GM18867 (cell line): ENCODE data around the gene CADM1.

Experiments
- ATAC-seq: cut with Tn5 transposase; IDR thresholded peaks from one replicate; pipeline ENCODE4 v1.9.1; 2021; ENCODE audit warnings: mild to moderate bottlenecking, moderate library complexity; ENCODE audit not compliant: unreplicated experiment

The CADM1 gene

DNA sequence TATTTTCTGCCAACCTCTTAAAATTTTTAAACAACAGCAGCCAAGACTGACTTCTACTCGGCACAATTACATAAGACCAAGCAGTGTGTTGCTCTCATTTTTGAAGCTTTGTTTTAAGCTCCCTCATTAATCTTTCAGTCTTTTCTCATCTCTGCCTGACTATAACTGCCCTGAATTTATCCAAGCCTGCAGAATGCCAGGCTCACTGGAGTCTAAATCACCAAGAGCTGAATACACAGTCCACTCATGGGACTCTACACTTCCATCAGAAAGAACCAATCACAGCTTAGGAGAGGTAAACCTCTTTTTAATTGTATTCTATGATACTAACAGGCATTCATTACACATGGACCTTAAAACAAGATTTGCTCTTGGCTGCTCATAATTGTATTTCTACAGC lies 178.7 kb downstream of the CADM1 start:
- ATAC-seq = no peak

DNA sequence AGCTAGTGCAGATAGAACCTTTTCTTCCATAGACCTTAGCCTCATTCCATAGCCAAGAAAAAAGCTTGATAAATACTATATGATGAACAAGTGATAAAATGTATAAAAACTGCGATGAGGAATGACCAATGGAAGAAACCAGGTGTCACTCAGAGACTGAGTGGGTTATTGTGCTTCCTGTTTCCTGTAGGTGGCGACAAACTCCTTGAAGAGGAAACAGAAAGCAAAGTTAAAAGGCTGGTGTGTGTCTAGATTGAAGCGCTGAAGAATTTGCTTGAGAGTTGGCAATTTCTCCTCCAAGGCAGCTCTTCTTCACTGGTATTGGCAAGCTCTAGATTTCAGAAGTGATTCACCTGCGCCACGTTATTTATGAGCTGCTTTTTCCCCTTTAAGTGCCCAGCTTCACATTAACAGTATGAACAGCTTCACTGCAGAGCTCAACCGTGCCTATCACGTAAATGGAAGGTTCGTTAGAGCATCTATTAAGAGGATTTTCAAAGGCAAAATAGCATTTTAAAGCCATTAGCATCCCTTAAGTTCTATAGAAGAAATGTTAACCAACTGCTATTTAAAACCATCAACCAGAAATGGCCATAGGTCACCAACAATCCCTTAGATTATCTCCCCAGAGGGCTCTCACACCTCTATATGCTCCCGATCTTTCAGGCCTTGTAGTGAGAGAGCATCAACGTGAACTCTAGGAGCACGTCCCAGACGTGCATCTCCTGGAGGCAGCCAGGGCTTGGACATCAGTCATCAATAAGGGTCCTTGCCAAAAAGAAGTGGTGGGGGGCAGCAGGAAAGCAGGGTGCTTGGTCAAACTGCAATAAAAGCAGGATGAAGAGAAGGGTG lies 179.4 kb downstream of the CADM1 start:
- ATAC-seq = peak; percentile 89

DNA sequence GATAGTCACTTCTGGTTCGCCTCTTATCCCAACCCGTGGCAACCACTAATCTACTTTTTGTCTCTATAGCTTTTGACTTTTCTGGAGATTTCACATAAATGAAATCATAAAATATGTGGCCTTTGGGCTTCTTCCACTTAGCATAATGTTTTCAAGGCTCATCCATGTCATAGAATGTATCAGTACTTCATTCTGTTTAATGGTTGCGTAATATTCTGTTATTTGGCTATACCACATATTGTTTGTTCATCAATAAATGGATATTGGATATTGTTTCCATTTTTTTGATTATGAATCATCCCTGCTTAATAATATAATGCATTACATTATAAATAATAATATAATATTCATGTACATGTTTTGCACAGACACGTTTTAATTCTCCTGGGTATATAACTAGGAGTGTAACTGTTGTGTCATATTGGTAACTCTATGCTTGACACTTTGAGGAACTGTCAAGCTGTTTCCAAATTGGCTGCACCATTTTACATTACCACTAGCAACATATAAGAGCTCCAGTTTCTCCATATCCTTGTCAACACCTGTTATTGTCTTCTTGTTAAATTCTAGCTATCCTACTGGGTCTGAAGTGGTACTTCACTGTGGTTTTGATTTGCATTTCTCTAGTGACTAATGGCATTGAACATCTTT lies 181.5 kb downstream of the CADM1 start:
- ATAC-seq = no peak

DNA sequence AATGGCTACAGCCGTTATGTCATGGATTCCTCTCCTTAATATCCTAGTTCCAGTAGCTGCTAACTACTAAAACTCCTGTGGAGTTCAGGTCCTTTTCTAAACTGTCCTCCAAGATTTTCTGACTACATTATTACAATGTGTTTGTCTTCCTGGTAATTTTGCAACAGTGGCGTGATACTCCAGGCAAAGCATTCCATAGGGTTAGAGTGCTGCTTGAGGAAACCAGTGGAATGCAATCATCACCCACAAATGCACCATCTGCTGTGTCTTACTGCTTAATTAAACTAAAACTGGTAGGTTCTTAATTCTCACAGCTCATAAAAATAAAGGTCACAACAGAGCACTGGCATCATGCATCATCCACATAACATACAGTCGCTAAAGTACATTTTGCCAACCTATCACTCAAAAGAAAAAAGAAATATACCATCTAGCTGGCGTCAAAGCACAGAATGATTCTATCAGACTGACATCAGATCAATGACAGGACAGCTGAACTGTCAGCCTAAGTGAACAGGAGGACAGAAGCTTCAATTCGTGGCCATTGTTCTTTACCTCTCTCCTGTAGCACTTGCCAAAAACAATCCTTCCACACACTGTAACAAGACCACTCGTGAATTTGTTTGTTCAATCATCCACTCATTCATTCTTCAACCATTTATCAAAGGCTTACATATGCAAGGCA lies 182.5 kb downstream of the CADM1 start:
- no peak for ATAC-seq

DNA sequence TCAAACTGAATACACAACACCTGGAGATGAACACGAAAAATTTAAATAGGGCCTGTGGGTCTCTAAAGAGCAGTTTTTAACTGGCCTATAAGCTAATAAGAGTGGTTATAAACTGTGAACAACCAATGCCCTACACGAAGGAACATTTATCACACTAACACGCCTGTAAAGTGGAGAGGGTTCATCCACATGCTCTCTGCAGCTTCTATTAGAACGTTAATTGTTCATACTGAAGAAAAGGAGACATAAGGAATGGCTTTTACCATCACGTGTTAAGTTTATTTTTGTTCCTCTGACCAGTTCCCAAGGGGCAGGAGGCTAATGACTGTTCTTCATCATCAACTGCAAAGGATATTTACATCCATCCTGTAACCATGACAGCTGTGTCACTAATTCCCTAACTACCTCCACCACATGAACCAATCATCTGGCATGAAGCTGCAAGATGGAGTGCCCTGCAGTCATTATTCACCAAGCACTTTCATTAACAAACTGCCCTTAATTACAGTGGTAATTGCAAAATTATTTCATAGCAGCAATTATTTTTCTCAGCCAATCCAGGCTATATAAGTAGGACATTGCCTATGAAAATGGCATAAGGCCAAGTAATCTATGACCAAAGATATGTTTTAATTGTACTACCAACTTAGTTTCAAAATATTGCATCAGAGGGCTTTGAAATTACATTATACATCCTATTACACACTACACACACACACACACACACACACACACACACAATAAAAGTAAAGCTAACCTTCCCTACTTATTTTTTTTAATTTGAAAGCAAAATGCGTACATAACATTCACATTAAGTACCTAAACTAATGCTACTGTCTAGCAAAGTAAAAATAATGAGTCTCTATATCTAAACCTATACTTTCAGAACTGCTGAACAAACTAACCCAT lies 186.7 kb downstream of the CADM1 start:
- ATAC-seq = no peak

DNA sequence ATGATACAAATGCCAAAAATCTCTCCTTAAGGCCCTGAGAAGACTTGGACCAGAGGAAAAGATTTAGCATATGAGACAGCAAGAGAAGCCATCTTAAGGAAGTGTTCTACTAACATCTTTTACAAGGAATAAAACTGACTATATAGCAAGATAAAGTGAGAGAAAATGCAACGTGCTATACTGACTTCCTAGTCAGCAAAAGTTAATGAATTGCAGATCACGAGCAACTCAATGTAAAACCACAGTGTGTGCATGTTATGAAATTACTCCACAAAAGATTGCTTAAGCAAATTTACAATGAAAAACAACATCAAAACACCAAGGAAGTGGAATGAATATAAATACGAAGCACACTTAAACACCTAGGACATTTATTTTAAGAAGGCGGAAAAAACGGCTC lies 187.5 kb downstream of the CADM1 start:
- no peak for ATAC-seq

DNA sequence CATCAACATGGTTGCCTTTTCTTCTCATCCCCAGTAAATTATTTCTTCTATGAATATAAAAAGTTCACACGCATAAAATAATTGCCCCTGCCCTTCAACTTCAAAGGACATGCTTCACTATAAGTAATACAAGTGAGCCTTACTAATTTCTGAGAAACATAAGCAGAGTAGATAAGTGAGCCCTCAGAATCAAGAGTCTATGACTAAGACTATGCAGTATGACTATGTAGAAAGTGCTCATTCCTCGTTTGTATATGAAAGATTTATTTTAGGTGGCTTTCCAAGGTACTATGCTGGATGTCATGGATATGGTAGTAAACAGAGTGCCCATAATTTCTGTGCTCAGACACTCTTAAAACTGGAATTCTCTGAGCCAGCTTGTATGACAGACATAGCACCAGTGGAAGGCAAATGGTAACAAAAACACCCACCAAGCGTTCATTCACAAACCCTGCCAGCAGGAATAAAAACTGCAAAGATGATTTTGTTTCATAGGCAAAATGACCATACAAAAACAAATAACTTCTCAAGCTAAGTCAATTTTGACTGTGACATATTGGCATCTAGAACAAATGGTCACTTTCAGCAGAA lies 189.8 kb downstream of the CADM1 start:
- no peak for ATAC-seq

DNA sequence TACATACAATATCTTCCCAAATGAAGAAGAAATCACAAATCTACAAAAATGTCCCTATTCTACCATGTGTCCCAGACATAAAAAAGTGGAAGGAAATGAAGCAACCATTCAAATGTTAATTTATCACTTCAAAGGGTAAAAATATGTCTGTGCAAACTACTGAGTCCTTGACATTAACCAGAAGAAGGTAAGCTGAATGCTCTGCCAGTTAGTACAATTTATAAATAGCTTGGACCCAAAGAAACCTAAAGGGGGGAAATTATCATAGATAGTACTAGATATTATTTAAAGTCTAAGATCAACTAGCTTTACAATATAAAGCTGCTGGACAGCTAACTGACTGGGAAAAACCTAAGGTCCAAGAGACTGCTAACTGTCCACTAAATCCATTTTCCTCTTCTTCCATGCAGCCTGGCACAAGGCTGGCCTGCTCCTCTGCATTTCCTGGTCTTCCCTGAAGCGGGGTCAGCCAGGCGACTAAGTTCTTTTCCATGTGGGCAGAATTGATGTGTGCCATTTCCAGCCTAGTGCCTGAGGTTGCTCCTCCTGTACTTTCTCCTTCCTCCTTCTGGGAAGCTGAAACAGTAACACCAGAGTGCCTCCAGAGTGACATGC lies 190.9 kb downstream of the CADM1 start:
- no peak for ATAC-seq

DNA sequence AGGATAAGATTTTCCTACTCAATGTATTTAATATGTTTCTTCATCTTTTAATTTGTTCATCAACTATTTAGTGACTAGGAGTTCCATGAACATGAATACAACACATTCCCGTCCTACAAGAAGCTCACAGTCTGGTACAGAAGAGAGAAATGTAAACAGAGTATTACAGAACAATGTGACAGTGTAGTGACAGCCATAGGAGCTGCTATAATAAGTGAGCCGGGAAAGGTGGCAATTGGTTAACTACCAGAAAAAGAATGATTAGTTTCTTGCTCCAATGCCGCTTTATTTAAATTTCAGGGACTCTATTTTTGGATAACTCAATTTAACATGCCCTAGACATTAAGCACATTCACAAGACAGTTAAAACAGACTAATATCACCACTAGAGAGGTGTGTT lies 192.3 kb downstream of the CADM1 start:
- no peak for ATAC-seq

DNA sequence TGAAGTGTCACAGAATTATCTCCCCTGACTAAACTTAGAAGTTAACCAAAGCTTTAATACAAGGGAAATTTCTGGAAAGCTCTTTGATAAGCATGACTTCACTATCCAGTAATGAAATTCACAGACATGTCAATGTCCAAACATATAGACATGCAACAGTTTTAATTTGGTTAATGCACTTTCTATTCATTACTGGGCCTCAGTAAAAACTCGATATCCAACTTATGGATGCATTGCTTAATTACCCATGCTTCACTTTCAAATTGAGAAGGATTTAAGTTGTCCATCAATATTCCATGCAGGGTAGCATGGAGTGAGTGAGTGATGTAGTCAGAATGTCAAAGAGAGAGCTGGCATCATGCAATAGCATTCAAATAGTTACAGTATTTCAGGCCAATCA lies 197.5 kb downstream of the CADM1 start:
- no peak for ATAC-seq

DNA sequence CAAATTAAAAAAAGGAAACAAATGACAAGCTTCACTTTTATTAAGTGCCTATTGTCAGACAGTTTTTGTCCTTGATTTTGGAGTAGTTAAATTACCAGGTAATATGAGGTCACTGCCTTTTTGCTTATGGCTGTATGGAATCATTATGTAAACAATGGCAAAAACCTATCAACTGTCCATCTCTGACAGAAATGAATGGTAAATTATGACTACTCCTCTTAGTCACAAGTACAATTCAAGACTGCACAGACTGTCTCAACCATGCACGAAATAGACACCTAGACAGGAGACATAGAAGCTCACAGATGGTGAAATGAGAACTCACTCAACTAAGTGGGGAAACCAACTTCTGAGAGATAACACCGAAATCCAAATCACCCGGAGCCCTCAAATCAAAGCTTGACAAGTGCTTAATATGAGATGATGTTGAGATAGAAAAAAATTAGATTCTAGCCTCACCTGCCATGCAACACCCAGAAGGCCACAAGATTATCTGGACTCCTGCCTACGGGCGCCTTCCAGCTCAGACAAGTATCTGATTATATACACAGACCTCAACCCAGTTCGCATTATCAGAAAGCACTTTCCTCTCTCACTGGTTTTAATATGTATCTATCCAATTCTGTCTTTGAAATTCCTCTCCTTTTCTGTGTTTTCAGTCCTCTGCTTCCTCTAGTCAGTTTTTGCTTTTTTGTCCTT lies 199.3 kb downstream of the CADM1 start:
- ATAC-seq = no peak

DNA sequence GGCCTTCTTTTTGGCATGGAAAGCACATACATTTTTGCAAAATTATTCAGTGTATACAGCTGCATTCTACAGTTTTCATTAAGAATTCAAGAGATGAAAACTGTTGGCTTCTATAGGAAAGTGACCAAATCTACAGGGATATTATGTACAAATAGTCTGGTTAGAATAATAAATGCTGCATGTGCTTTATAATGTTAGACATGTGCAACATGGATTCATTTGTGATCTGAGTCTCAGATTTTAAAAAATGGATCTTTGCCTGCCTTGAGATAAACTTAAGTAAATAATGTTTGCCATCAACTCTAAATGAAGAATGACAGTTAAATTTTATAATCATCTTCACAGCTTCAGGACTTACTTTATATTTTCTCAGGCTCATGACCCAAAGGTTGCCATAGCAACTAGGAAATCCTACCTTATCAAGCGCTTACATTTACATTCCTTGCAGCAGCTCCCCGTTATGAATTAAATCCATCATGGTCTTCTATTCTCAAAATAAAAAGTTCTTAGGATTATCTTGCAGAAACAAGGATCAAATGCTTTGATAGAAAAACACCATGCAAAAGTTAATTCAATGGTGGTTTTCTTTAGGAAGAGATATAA lies 200.2 kb downstream of the CADM1 start:
- ATAC-seq = no peak

DNA sequence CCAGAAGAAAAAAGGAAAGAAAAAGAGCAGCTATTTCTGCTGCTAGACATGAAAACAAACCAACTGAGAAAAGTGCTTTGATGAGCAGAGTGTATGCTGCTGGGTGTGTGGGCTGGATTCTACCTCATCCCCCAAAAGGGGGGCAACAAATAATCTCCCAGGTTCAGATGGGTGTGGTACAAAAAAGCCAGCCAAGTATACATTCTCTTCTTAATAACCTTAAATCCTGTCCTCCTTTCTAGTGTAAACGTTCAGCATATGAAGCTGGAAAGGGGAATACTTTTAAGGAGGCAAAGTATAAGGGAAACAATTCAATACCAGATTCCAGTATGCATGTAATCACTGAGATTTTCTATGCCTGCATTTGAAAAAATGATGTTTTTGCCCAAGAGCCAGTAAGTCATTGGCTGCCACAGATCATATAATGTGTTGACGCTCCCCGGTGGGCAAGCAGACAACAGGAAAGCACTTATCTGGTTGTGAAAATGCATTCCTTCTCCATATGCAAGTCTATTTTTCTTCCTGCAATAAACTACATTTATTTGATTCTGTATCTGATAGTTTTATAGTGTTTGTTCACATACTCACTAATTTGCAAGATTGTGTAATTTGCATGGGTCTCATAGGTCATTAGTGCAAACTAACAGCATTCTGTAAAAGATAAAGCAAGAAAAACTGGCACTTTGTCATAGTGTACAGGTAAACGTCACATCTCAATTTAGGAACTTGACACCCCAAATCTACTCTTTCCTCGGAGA lies 201.1 kb downstream of the CADM1 start:
- ATAC-seq = no peak

DNA sequence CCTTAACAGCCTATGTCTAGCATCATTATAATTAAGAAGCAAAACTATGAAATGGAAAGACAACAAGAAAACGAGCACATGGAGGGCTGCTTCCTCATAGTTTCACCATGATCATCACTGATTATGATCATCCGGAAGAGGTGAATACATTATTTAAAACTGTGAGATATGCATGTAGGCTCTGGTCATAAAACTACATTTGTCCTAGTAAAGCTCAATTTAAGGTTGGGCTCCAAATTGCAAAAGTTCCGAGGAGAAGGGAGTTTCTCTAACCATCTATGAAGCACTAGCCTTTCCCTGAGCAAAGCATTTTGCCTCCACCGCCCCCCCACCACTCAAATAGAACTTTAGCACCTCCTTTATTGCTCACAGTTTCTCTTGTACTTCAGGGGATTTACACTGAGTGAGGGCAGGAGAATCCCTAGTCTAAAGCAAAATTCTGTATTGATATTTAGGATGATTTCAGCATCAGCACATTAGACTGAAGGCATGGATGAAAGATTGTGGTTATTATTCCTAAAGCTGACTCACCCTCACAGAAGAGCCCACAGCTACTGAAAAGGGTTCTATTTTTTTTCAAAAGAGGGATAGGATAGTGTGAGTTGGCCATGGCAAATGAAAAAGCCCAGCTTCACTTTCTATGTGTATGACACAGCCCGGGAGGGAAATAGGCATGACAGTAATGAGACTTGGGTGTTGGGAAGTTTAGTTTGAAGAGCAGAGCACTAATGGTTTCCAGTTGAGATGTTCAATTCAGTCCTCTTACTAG lies 203.4 kb downstream of the CADM1 start:
- no peak for ATAC-seq

DNA sequence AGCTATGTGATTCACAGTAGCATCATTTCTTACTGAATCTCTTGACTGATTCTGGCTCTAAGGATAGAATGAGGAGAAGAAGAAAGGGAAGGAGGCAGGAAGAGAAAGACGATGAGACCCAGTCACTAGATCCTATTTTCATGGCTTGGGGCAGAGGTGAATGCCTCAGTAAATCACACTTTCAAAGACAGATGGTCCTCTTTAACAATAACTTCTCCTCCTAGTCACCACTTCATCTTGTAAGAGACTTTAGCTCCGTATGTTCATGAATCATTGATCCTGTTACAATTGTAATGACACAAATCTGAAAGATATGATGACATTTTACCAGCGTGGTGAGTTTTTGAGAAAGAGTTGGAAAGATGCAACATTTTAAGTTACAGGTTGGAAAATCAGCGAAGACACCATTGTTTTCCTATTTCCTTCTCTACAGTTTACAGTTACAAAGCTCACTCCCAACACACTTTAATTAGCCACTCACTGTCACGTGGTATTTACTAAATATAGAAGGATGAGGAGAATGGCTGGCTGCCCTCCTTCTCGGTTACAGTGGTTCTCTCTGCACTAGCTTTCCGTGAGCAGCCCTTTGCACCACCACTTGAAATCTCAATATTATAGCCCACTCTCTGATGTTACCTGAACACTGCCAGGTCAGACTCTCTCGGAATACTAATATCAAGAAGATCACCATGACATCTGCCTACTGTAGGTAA lies 205.8 kb downstream of the CADM1 start:
- no peak for ATAC-seq

DNA sequence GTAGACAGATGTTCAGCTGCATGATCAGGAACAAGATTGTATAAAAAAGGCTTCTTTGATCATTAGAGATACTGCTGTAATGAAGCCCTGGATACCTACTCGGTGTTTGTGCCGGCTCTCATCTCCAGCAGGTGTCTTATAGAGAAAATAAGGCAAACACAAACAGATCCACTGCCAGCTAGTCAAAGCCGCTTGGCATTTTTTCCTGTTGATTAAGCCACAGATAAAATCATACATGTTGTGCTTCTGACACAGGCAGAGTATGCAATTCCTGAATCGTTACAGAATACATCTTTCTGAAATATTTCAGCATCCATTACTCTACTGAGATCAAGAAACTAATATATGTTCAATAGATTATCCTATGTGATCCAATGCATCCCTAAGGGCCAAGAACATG lies 206.9 kb downstream of the CADM1 start:
- ATAC-seq = no peak

DNA sequence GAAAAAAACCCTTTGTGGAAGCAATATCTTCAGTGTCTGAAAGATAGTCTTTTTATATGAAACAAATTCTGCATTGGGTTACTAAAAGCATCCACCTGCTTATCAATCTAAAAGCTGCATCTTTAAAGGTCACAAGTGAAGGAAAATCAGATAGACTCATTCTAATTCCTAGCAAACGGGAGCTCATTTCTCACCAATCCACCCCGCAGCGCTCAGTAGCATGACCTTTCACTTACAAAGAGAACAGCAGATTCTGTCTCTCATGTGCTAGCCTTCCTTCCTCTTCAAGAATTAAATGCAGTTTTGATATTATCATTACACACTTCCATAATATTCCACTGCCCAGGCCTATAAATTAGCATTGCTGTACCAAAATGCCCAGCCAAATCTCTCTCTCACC lies 212.9 kb downstream of the CADM1 start:
- no peak for ATAC-seq
